HCT116 (cell line): Measurements from ENCODE around the gene FGL2.

Source experiments
- EZH2phosphoT487 ChIP-seq: fragments of 200-600 bp; IDR thresholded peaks from 2 replicates; pipeline ENCODE4 v1.6.1; 2018; ENCODE audit warnings: antibody characterized with exemption, borderline replicate concordance
- FOSL1 ChIP-seq: IDR thresholded peaks from 2 replicates; pipeline ENCODE4 v1.6.1; 2012; ENCODE audit warnings: low read depth
- POLR2A ChIP-seq: IDR thresholded peaks from 2 replicates; pipeline ENCODE4 v1.7.0; 2011; ENCODE audit warnings: borderline replicate concordance; ENCODE audit not compliant: insufficient read depth, insufficient read length; ENCODE audit errors: extremely low read depth
- POLR2AphosphoS5 ChIP-seq: IDR thresholded peaks from 2 replicates; pipeline ENCODE4 v1.6.1; 2011; ENCODE audit warnings: mild to moderate bottlenecking, low read depth, low read length, moderate library complexity
- SIN3A ChIP-seq: IDR thresholded peaks from 2 replicates; pipeline ENCODE4 v1.6.1; 2012; ENCODE audit warnings: low read depth
- TCF7L2 ChIP-seq: IDR thresholded peaks from 2 replicates; pipeline ENCODE4 v1.7.0; 2011; ENCODE audit warnings: borderline replicate concordance, inconsistent platforms; ENCODE audit not compliant: insufficient read depth, insufficient read length; ENCODE audit errors: extremely low read depth
- YY1 ChIP-seq: IDR thresholded peaks from 2 replicates; pipeline ENCODE4 v1.6.1; 2011; ENCODE audit warnings: low read length, low read depth, moderate library complexity, mild to moderate bottlenecking; ENCODE audit not compliant: insufficient replicate concordance; ENCODE audit errors: extremely low read depth
- ZFX ChIP-seq: fragments of 450-650 bp; IDR thresholded peaks from 2 replicates; pipeline ENCODE4 v1.6.1; 2017
- TF ChIP-seq, protein P1 (sequence below), 3 experiments: fragments of 200-600 bp in 1 of 3; sonication (generic) in 1 of 3; IDR thresholded peaks in 2 of 3; conservative IDR thresholded peaks in 1 of 3; 2 replicates each; pipeline ENCODE4 v1.5.1; 2012 to 2017; ENCODE audit warnings: low read depth in 2 of 3, low read length in 2 of 3, antibody characterized with exemption in 1 of 3, borderline replicate concordance in 1 of 3, control low read depth in 1 of 3, mild to moderate bottlenecking in 1 of 3, mixed read lengths in 1 of 3, mixed run types in 1 of 3, moderate library complexity in 1 of 3; ENCODE audit not compliant: insufficient read depth in 1 of 3

GRCh38 chr7:77239471-77239870 lies 39.9 kb upstream of the FGL2 start:
- TF ChIP-seq SIN3A: no peak
- TF ChIP-seq, protein P1, sequence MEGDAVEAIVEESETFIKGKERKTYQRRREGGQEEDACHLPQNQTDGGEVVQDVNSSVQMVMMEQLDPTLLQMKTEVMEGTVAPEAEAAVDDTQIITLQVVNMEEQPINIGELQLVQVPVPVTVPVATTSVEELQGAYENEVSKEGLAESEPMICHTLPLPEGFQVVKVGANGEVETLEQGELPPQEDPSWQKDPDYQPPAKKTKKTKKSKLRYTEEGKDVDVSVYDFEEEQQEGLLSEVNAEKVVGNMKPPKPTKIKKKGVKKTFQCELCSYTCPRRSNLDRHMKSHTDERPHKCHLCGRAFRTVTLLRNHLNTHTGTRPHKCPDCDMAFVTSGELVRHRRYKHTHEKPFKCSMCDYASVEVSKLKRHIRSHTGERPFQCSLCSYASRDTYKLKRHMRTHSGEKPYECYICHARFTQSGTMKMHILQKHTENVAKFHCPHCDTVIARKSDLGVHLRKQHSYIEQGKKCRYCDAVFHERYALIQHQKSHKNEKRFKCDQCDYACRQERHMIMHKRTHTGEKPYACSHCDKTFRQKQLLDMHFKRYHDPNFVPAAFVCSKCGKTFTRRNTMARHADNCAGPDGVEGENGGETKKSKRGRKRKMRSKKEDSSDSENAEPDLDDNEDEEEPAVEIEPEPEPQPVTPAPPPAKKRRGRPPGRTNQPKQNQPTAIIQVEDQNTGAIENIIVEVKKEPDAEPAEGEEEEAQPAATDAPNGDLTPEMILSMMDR (IDR thresholded peaks at IDR 0.05 in 2 of 3, conservative IDR thresholded peaks at IDR 0.05 in 1 of 3; ENCODE audit: borderline replicate concordance in 1 of 3, insufficient read depth in 1 of 3, low read depth in 2 of 3, low read length in 2 of 3): no peak
- no peak for TF ChIP-seq POLR2A
- TF ChIP-seq FOSL1: no peak
- no peak for TF ChIP-seq POLR2AphosphoS5
- no peak for TF ChIP-seq EZH2phosphoT487
- no peak for TF ChIP-seq ZFX
- no peak for TF ChIP-seq TCF7L2
- TF ChIP-seq YY1: no peak
